Erythroblast (primary cell): ENCODE measurements around the gene TMEM179.
A peak's percentile ranks its signal among the peaks of the same experiment; 100 is the strongest.
"Not testable (repeated sequence)": the region's sequence is repeated elsewhere in the genome, so short reads cannot be mapped to it uniquely, and the experiment has no call there.

Source experiments
- DNase-seq, 2 experiments: peaks; one replicate each; lab custom pipeline; 2025; lab: John Stamatoyannopoulos, UW
- GATA1 ChIP-seq: IDR thresholded peaks from 2 replicates; pipeline ENCODE4 v1.6.1; 2011; ENCODE audit warnings: low read depth, mild to moderate bottlenecking, control low read depth, low read length, moderate library complexity
- POLR2A ChIP-seq: IDR thresholded peaks from 2 replicates; pipeline ENCODE4 v1.6.1; 2011; ENCODE audit warnings: mild to moderate bottlenecking, low read length

Gene TMEM179

DNA sequence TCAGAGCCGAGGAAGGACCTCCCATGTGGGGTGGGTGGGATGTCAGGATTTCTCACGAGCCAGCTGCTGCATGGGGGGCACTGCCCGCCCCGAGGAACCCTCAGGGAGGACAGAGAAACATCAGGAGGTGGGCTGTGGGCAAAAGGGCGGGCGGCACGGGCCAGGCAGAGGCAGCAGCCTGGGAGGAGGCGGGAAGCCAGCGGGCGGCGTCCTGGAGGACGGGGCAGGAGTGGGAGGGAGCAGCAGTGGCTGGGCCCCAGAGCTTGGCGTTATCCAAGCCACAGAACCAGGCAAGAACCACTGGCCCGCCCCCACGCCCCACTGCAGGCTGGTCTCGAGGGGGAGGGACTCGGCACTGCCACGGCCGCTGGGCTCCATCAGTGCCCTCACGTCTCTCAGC is 22.6 kb downstream of the TMEM179 start:
- TF ChIP-seq POLR2A (no peak), GATA1 (no peak)
- DNase-seq, result no peak

DNA sequence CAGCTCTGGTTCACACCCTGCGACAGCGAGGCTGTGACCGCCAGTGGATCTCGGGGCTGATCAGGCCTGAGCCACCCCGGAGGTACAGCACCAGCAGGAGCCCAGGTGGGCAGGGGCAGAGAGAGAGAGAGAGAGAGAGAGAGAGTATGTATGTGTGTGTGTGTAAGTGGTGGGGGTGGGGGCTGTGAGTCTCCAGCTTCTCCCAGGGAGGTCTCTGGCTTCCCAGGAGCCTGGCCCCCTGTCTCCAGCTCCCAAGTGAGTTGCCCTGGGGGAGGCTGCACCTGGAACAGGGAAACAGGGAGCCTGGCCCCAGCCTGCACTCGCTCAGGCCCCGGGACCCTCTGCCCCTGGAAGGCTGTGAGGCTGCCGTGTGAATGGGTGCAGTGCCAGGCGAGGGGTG is 23.1 kb downstream of the TMEM179 start:
- no peak for DNase-seq
- TF ChIP-seq POLR2A (no peak), GATA1 (no peak)

DNA sequence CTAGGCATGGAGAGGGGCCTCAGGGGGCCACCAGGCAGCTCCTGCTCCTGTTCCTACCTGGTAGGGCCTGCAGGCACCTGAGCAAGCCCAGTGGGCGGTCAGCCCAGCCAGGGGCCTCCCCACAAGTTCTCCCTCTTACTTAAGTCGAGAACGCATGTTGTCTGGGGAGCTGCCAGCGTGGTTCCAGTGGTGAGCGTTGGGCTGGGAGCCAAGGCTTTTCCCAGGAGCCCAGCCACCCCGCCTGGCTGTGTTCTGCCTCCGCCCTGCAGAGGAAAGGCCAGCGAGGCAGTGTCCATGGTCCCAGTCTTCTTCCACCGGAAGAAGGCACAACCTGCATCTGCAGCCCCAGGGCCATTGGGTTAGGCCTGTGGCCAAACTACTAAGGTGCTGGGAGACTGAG is 23.6 kb downstream of the TMEM179 start:
- TF ChIP-seq GATA1 (no peak), POLR2A (no peak)
- DNase-seq, result no peak

- not testable (repeated sequence) for DNase-seq
These were observed 24.6 kb downstream of the TMEM179 start for GRCh38 chr14:104579939-104580338.

GRCh38 chr14:104579507-104579906 is 25.1 kb downstream of the TMEM179 start, which contains the start of gene C14orf180:
Gene C14orf180, plus strand, starts transcription at chr14:104579764. Its CDS starts 6,667 bp downstream, at chr14:104586431.
- TF ChIP-seq GATA1 (no peak), POLR2A (no peak)
- DNase-seq, result no peak

GRCh38 chr14:104578321-104578720 is 26.3 kb downstream of the TMEM179 start:
- DNase-seq, result no peak
- no peak for TF ChIP-seq GATA1
- no peak for TF ChIP-seq POLR2A

DNA sequence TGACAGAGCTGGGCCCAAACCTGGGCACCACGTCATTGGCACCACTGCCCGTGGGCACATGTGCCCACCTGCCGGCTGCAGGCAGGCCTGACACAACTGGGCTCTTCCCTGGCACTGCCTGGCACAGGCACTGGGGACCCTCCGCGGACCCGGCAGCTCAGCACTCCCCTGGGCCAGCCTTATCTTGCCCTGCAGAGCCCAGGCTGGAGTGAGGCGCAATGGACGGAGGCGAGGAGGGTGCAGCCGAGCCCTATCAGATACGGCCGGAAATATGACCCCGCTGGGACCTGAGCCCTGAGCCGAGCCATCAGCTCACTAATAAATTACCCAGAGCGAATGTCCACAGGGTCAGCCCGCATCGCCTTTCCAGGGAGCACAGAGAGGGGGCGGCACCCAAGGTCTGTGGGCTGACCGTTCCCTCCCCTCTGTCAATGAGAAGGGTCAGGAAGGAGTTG is 26.7 kb downstream of the TMEM179 start:
- DNase-seq, result peak in 1 of 2 experiments; percentile 16

DNA sequence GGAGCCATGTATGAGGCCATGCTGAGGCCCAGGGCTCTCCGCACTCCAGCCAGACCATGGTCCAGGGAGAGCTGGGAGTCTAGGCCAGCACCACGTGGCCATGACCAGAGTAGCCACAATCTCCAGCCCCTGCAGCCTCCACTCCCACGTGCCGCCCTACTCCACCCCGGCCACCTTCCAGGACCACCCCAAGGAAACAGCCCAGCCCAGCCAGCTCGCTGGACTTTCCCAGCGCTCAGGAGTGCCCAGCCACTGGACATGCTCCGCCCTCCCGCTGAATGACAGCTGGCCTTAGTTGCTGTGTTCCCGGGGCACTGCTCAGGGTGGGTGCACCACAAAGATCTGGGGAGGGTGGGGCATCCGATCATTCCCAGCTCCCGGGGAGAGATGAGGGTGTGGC is 27.1 kb downstream of the TMEM179 start:
- TF ChIP-seq POLR2A, result no peak
- TF ChIP-seq GATA1, result no peak
- no peak for DNase-seq

More for the DNA sequence above, 26.7 kb downstream of the TMEM179 start:
- TF ChIP-seq POLR2A (no peak), GATA1 (no peak)

GRCh38 chr14:104576970-104577332 is 27.6 kb downstream of the TMEM179 start:
- no peak for DNase-seq
- TF ChIP-seq GATA1 (no peak), POLR2A (no peak)

GRCh38 chr14:104576232-104576969 is 28.2 kb downstream of the TMEM179 start:
- no peak for DNase-seq
- TF ChIP-seq POLR2A, result no peak
- no peak for TF ChIP-seq GATA1

GRCh38 chr14:104574978-104575583 is 29.5 kb downstream of the TMEM179 start:
- TF ChIP-seq POLR2A (no peak), GATA1 (no peak)
- DNase-seq, result no peak

GRCh38 chr14:104574536-104574935 is 30.0 kb downstream of the TMEM179 start:
- TF ChIP-seq GATA1, result no peak
- no peak for DNase-seq

DNA sequence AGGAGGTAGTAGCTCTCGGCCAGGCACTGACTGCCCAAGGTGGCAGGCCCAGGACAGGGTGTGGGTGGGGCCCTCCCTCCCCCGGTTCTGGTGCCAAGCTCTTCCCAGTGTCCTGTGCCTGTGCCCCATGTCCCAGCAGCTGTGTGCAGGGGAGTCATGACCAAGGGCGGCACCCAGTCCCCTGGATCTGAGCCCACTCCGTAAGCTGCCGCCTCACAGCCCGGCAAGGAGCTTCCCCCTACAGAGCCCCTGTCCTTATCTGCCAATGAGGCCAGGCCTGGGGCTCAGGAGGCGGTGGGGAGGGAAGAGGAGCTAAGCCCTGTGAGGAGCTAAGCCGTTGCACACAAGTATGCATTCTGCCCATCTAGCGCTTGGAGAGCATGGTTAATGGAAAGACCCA is 30.6 kb downstream of the TMEM179 start:
- TF ChIP-seq POLR2A (no peak), GATA1 (no peak)

DNA sequence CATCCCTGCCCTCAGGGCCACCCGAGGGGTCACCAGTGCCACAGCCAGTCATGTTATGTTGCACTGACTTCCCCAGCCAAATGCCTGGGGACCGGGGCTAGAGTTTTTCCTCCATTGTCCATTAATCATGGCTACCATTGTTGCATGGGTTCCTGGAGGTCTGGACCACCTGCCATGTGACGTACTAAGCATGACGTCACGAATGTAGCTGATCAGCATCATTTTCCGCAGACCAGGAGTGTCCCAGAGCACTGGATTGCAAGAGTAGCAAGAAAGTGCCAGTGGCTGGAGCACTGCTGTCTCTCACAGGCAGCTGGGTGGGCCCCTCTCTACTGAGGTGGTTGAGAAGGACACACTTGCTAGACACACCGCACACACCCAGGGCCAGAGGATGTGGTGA is 31.9 kb downstream of the TMEM179 start:
- TF ChIP-seq POLR2A, result no peak
- no peak for TF ChIP-seq GATA1

More for the DNA sequence above, 30.6 kb downstream of the TMEM179 start:
- peak; percentile 39 to 40 for DNase-seq

GRCh38 chr14:104572024-104572626 is 32.4 kb downstream of the TMEM179 start:
- DNase-seq, result no peak
- TF ChIP-seq GATA1, result no peak
- no peak for TF ChIP-seq POLR2A

More for the DNA sequence above, 31.9 kb downstream of the TMEM179 start:
- DNase-seq, result no peak
